ENCODE data around the gene TLR1. TPM values are rescaled to one million over a fixed set of nuclear protein-coding genes. Genes with fewer than 3 reads are reported as not detected.

TLR1 gene
- total RNA-seq, 3 donors from 2014 or later (not counting 1 experiment from before 2014, with no cell fraction given) = 25.6 to 51.5 (median 30.0) TPM

DNA sequence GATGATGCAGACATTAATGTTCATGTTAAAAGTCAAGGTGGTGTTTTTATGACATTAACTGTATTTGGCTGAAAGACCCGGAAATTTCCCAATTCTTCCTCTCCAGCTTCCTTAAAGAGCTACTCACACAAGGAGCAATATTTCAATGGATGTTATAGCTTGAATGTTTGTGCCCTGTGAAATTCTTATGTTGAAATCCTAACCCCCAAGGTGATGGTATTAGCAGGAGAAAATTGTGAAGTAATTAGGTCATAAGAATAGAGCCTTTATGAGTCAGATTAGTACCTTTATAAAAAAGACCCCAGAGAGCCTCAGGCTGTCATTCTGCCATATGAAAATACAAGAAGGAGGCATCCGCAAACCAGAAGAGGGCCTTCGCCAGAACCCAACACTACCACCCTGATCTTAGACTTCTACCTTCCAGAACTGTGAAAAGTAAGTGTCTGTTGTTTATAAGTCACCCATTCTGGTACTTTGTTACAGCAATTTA, 3.6 kb downstream of the TLR1 start:
- Histone ChIP-seq H3K9me3 (ENCODE audit: control insufficient read depth, insufficient read depth, low read length) (peaks cover 46% of the 10 kb centered on the region), H3K4me3 (ENCODE audit: low read length) (no peak overlapping the region), H3K27me3 (ENCODE audit: control insufficient read depth, insufficient read depth, low read length) (no peaks in the 10 kb centered on the region), H3K4me1 (ENCODE audit: control insufficient read depth, insufficient read depth, low read length) (peaks cover 30% of the 10 kb centered on the region), H3K36me3 (ENCODE audit: control insufficient read depth, insufficient read depth, low read length) (peaks cover 56% of the 10 kb centered on the region), H3K27ac (ENCODE audit: low read length) (no peak overlapping the region)
- H3K9me3 Mint-ChIP-seq = peaks cover 11% of the 10 kb centered on the region in 2 donors
- DNase-seq = no peak
- H3K27me3 Mint-ChIP-seq (ENCODE audit: low read depth in 2 of 2) = no peaks in the 10 kb centered on the region
- peaks cover 40 to 50% of the 10 kb centered on the region in 2 donors for H3K4me1 Mint-ChIP-seq
- no peak overlapping the region for H3K4me3 Mint-ChIP-seq
- peaks cover 72% of the 10 kb centered on the region for H3K36me3 Mint-ChIP-seq
- no peak overlapping the region for H3K27ac Mint-ChIP-seq
- no peak for TF ChIP-seq CTCF (IDR thresholded peaks at IDR 0.05)
- WGBS (ENCODE audit: insufficient coverage) = no CpG with 5 or more reads among the region's 3 CpGs
- no peak for ATAC-seq
- intact Hi-C loops (cut with micrococcal nuclease) = loop anchor here (5.0 to 10.0 kb wide), 2 partner anchors 56 to 116 kb away; partner anchors contain the start of gene TLR6

GRCh38 chr4:38800366-38800765, 4.2 kb downstream of the TLR1 start:
- H3K27me3 Mint-ChIP-seq (ENCODE audit: low read depth in 2 of 2) = no peaks in the 10 kb centered on the region
- H3K4me1 Mint-ChIP-seq = peaks cover 33 to 44% of the 10 kb centered on the region in 2 donors
- intact Hi-C loops (cut with micrococcal nuclease) = loop anchor here (5.0 to 10.0 kb wide), 2 partner anchors 57 to 116 kb away; partner anchors contain the start of gene TLR6
- H3K4me3 ChIP-seq (ENCODE audit: low read length) = no peak overlapping the region
- H3K4me3 Mint-ChIP-seq = no peak overlapping the region
- H3K9me3 ChIP-seq (ENCODE audit: control insufficient read depth, insufficient read depth, low read length) = peaks cover 51% of the 10 kb centered on the region
- no peak overlapping the region for H3K27ac Mint-ChIP-seq
- H3K4me1 ChIP-seq (ENCODE audit: control insufficient read depth, insufficient read depth, low read length) = peaks cover 23% of the 10 kb centered on the region
- peaks cover 72% of the 10 kb centered on the region for H3K36me3 Mint-ChIP-seq
- H3K9me3 Mint-ChIP-seq = peaks cover 11% of the 10 kb centered on the region in 2 donors
- no peaks in the 10 kb centered on the region for H3K27me3 ChIP-seq (ENCODE audit: control insufficient read depth, insufficient read depth, low read length)
- peaks cover 56% of the 10 kb centered on the region for H3K36me3 ChIP-seq (ENCODE audit: control insufficient read depth, insufficient read depth, low read length)
- DNase-seq (no peak), ATAC-seq (no peak)
- WGBS (ENCODE audit: insufficient coverage) = 100% methylated on average over 2 of the region's 2 CpGs
- H3K27ac ChIP-seq (ENCODE audit: low read length) = no peak overlapping the region
- no peak for TF ChIP-seq CTCF (IDR thresholded peaks at IDR 0.05)

DNA sequence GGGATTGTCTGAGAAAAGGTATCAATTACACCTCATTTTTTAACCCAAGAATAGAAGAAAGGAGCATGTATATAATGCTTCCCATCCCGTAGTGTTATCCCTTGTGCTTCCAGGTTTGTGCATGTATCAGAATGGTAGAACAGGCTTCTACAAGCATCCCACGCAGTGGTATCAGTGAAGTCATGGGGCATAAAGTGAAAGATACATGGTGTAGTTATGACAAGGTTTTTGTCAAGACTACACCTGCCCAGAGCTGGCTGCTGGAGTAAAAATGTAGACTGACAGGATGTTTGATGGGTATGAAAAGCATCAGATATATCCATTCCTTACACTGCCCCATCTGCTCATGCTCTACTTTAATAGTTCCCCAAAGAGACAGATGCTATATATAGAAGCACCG, 9.5 kb downstream of the TLR1 start:
- ATAC-seq = no peak
- Histone ChIP-seq H3K36me3 (ENCODE audit: control insufficient read depth, insufficient read depth, low read length) (peaks cover 28% of the 10 kb centered on the region), H3K27me3 (ENCODE audit: control insufficient read depth, insufficient read depth, low read length) (no peaks in the 10 kb centered on the region), H3K27ac (ENCODE audit: low read length) (no peak overlapping the region), H3K4me3 (ENCODE audit: low read length) (no peak overlapping the region), H3K9me3 (ENCODE audit: control insufficient read depth, insufficient read depth, low read length) (peaks cover 33% of the 10 kb centered on the region), H3K4me1 (ENCODE audit: control insufficient read depth, insufficient read depth, low read length) (no peaks in the 10 kb centered on the region)
- DNase-seq = no peak
- H3K27me3 Mint-ChIP-seq (ENCODE audit: low read depth in 2 of 2) = no peaks in the 10 kb centered on the region
- WGBS (ENCODE audit: insufficient coverage) = 89% methylated on average over 3 of the region's 3 CpGs
- peaks cover 72% of the 10 kb centered on the region for H3K36me3 Mint-ChIP-seq
- intact Hi-C loops (cut with micrococcal nuclease) = no loop called here
- H3K27ac Mint-ChIP-seq = no peak overlapping the region
- no peak overlapping the region for H3K4me3 Mint-ChIP-seq
- peaks cover 15 to 21% of the 10 kb centered on the region in 2 donors for H3K9me3 Mint-ChIP-seq
- TF ChIP-seq CTCF (IDR thresholded peaks at IDR 0.05) = no peak
- peaks cover 0 to 4% of the 10 kb centered on the region in 2 donors for H3K4me1 Mint-ChIP-seq

DNA sequence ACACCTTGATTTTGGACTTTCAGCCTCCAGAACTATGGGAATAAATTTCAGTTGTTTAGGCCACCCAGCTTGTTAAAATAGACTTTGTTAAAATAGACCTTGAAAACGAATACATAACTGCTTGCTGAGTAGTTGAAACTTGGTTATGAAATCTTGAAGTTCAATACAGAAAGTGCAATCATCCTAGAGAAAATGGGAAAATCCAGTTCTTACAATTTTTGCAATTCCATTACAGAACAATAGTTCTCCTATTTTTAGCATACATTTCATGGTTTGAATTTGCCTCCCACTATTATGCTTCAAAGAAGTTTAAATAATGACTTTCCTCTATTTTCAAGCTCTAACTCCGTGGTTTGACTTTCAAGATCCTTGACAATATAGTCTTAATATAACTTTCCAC, 10.5 kb downstream of the TLR1 start:
- no peaks in the 10 kb centered on the region for H3K4me1 ChIP-seq (ENCODE audit: control insufficient read depth, insufficient read depth, low read length)
- Mint-ChIP-seq H3K4me3 (no peak overlapping the region), H3K9me3 (peaks cover 12 to 17% of the 10 kb centered on the region in 2 donors), H3K36me3 (peaks cover 66% of the 10 kb centered on the region), H3K27ac (peak overlapping the region in 1 of 2 donors; percentile 19), H3K27me3 (ENCODE audit: low read depth in 2 of 2) (no peaks in the 10 kb centered on the region), H3K4me1 (no peaks in the 10 kb centered on the region)
- peaks cover 29% of the 10 kb centered on the region for H3K9me3 ChIP-seq (ENCODE audit: control insufficient read depth, insufficient read depth, low read length)
- H3K27me3 ChIP-seq (ENCODE audit: control insufficient read depth, insufficient read depth, low read length) = no peaks in the 10 kb centered on the region
- no peak overlapping the region for H3K27ac ChIP-seq (ENCODE audit: low read length)
- intact Hi-C loops (cut with micrococcal nuclease) = no loop called here
- ATAC-seq (no peak), DNase-seq (no peak)
- WGBS (ENCODE audit: insufficient coverage) = 96% methylated on average over 2 of the region's 2 CpGs
- H3K36me3 ChIP-seq (ENCODE audit: control insufficient read depth, insufficient read depth, low read length) = peaks cover 18% of the 10 kb centered on the region
- TF ChIP-seq CTCF (IDR thresholded peaks at IDR 0.05) = no peak
- H3K4me3 ChIP-seq (ENCODE audit: low read length) = no peak overlapping the region

All from natural killer cell (primary cell).